GM18499 (cell line): ENCODE results near the gene MPP2.
"Not testable (repeated sequence)": the region's sequence is repeated elsewhere in the genome, so short reads cannot be mapped to it uniquely, and the experiment has no call there.

Experiments
- ATAC-seq: cut with Tn5 transposase; IDR thresholded peaks from one replicate; pipeline ENCODE4 v1.9.1; 2021; ENCODE audit warnings: moderate number of reproducible peaks; ENCODE audit not compliant: insufficient read depth, unreplicated experiment

The MPP2 gene

DNA sequence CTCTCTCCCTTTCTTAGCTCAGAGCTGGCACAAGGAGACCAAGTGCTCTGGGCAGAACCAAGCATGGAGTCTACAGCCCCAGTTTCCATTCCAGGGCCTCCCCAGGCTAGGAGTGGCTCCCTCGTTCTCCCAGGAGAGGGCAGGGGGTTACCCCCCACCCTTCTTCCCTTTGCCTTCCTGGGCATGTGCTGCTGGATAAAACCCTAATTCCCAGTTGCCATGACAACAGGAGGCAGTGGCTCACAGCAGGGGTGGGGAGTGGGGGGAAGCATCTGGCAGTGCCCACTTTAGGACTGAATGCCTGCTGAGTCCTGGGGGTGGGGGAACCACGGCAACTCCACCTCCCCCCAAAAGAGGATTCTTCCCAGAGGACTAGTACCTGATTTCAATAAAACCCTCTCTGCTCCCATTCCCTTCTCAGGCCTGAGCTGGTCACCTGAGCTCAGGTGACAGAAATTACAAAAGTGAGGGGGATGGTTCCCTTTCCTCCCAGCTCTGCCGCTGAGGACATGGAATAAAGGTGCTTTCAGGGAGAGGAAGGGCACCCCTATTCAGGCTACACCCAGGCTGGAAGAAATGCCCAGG lies 1.8 kb downstream of the MPP2 start:
- no peak for ATAC-seq

DNA sequence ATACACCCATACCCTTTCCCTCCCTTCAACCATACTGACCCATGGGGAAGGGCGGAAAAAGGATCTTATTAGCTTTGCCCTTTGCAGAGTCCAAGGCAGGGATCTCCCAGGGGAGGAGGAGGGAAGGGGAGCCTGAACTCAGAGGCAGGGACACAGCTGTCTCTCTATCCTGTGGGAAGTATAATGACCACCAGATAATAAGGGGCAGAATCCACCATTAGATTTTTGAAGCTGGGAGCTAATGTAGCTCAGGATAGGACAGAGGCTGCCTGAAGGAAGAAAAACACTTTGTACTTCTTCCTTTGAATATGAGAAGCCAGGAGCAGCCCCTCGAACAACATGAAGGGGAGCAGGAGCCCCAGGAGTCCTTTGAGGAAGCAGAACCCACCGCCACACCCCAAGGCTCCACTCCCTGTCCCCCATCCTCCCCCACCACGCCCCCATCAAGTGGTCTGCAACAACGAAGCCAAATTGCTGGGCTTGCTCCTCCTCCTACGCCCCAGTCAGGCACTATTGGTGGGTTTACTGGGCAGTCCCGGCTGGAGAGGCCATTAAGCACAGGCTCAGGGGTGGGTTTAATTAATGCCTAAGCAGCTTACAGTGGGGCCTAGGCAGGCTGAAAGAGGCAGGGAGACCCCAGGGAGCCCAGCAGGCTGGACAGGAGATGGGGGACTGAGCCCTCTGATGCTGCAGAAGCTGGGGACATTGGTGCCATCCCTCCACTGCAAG lies 5.3 kb downstream of the MPP2 start:
- ATAC-seq: no peak

DNA sequence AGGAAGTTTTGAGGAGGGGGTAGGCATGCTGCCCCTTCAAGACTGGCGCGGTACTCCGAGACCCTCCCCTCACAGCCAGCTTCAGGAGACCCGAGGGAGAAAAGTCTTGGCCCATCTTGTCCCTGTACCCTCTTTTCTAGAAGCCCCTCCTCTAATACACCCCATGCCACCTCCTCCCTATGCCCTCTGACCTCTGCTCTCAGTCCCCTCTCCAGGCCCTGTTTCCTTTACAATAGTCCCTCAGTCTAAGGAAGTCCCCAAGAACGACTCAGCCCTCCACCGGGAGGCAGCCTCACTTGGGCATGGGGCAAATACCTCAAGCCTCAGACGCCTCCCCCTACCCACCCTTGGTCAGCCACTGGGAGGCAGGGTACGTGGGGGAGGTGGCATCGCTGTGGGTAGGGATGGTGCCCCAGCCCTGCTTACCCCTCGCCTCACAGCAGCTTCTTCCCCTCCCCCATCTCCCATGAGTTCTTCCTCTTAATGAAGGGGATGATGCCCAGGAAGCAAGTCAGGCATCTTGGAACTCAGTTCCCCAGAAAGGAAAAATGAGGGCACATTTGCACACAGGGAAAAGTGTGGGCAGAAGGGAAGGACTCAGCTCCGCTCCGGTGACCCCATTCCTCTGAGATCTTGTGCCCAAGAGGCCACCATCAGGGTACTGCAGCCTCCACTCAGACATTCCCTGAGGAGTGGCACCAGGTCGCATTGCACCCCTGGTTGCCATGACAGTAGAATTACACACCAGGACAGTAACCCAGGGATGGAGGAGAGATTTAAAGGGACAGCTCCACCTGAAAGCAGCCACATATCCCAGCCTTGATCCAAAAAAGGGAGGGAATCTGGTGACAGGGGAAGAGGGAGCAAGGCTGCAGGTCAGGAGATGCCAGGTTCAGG lies 6.2 kb downstream of the MPP2 start:
- ATAC-seq: no peak

DNA sequence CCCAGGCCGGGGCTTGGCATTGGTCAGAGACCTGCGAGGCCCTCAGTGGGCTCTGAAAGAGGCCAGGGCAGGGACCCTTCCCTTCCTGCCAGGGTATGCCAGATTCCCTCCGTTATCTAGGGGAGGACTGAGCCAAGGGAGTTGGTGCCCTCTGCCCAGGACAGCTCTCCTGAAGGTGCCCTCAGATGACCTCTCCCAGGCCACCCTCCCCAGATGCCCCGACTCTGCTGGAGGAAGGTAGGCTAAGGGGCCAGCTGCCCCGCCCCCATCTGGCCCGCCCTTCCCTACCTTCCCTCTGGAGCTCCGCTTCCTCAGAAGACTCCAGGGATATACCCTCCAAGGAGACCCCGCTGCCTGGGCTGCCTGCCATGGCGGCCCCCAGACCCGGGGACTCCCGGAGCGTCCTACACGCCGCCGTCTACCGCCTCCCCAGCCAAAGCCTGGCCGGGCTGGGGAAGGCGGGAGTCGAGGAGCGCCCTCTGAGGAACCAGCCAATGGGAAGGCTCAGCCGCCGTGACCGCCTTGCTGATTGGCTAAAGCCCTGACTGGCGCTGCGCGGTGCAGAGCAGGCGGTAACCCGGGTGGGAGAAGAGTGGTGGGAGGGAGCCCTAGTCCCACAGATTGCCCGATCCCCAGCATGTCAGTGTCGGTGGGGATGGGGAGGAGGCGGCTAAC lies 7.0 kb downstream of the MPP2 start:
- ATAC-seq: no peak

DNA sequence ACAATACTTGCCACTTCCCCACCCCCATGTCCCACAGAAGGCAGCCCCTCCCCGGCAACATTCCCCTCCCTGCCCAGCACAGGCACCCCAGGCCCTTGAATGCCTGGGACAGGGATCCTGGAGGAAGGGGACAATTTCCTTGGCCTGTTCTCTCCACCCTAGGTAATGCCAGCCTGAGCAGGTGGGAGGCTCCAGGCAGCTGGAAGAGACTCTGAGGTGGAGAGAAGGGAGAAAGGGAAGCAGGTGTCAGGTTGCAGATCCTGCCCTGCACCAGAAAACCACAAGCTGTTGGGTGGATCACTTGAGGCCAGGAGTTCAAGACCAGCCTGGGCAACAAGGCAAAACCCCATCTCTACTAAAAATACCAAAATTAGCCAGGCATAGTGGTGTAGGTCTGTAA lies 8.9 kb downstream of the MPP2 start:
- ATAC-seq: no peak

DNA sequence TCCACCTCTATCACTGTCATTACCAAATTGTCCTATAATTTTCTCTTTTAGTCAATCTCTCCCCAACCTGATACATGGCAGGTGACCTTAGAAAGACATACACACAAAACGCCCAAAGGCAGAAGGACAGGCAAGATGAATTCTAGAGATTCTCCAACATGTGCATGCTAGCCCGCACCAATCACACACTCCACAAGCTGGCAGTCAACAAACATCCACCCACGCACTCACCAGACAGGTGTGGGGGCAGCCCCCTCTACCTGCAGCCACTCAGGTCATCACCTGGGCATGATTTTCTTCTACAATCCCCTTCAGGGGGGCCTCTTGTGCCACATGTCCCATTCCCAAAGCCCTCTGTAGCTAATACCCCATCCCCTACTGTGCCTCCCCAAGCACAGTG lies 9.5 kb downstream of the MPP2 start:
- ATAC-seq: no peak

DNA sequence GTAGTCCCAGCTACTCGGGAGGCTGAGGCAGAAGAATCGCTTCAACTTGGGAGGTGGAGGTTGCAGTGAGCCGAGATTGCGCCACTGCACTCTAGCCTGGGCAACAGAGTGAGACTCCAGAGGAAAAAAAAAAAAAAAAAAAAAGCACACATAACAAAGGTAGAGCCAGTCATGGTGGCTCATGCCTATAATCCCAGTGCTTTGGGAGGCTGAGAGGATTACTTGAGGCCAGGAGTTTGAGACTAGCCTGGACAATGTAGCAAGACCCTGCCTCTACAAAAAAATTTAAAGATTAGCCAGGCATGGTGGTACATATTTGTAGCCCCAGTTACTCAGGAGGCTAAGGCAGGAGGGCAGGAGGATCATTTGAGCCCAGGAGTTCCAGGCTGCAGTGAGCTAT lies 12.8 kb downstream of the MPP2 start:
- not testable (repeated sequence) for ATAC-seq

DNA sequence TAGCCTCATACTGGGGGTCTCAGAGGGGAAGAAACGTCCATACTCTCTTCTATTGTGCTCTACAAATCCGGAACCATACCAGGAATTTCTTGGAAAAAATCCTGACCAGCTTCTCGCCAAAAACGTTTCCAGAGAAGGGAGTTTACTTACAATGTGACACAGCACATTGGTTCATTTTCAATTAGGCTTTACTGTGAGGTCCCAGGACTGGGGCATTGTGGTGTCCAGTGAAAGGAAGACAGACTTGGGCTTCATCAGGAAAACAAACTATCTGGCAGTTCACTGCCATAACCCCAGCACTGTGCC lies 14.7 kb downstream of the MPP2 start:
- ATAC-seq: no peak

DNA sequence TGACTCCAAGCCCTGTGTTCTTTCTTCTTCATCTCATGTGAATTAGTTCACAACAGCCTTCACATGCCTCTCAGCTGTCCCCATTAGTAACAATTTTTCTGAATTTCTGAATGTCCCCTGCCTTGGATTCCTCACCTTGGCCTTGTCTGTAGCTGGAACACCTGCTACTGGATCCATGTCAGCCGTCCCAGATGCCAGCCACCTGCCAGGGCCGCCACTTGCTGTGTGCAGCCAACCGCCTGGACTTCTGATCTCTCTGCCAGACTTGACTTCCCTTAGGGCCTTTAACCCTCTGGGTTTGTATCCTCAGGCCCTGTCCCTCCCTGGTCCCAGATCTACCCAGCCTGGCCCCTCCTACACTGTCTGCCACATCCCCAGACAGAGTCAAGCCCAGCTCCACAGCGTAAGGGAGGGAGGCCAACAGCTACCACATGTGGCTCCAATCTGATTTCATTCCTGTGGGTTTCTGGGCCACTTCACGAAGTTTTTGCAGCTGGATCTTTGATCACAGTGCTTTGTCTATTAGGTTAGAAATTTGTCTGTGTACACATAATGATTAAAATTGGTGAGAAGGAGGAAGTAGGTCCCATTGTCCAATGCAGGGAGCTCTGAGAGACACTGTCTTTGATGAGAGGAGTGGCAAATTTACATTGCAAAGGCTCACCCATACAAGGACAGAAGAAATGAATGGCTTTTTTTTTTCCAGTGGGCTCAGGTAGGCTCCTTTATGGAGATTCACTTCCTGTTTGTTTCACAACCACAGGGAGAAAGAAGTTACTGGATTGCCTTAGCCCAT lies 15.3 kb downstream of the MPP2 start:
- ATAC-seq: no peak

DNA sequence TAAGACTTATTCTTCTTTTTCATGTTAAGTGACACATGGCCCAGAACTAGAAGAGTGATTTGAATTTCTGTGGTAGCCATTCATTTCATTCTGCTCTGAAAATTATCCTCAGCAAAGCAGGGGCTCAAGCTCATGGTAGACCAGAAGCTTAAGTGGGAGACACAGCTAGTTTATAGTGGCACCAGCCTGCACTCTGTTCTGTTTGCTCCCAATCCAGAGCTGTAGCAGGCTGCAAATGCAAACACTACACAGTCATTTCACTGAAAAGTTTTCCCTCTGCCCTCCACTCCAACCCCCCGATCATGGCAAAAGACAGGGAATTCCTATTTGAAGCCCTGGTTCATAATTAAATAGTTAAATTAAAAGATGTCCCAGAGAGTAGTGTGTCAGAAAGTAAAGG lies 17.1 kb downstream of the MPP2 start:
- ATAC-seq: no peak

DNA sequence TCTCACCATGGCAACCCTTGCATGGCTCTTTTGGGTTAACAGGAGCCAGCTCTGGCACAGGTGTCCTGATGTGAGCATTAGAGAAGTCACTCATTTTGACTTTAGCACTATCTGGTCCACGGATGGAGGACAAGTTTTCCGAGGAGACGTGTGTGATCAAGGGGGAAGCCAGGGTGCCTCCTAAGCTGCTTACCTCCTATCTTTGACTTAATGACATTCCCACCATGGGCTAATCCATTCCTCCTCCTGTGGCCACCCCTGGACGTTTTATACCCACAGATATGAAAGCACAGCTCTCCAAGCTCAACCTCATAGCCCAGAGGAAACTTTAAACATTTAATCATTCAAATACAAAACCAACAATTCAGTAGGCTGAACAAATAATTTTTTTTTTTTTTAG lies 18.8 kb downstream of the MPP2 start:
- ATAC-seq: no peak

DNA sequence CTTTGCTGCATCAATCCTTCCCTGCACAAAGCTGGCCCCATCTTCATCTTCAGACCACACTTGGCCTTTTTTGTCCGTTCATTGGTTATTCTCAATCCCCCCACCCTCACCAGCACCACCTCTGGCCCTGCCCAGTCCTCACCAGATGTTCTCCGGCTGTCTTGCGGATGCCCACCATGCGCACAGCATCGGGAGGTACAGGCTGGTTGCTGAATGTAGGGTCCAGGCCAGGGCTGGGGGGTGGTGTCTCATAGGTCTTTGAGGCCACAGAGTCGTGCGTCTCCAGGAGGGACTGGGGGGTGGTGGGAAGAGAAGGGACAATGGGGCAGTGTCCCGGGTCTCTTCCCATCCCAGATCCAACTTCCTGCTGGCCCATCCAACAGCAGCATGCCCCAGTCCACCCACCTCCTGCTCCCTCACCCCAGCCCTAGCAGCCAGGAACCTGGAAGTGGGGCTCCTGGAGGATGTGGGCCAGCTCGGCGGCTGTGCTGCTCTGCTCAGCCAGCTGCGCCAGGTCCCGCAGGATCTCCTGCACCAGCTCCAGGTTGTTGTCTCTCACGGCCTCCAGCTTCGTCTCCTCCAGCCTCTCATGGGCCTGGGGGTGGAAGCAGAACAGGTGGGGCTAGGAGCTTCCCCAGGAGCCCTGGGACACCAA lies 24.4 kb downstream of the MPP2 start:
- ATAC-seq: no peak

DNA sequence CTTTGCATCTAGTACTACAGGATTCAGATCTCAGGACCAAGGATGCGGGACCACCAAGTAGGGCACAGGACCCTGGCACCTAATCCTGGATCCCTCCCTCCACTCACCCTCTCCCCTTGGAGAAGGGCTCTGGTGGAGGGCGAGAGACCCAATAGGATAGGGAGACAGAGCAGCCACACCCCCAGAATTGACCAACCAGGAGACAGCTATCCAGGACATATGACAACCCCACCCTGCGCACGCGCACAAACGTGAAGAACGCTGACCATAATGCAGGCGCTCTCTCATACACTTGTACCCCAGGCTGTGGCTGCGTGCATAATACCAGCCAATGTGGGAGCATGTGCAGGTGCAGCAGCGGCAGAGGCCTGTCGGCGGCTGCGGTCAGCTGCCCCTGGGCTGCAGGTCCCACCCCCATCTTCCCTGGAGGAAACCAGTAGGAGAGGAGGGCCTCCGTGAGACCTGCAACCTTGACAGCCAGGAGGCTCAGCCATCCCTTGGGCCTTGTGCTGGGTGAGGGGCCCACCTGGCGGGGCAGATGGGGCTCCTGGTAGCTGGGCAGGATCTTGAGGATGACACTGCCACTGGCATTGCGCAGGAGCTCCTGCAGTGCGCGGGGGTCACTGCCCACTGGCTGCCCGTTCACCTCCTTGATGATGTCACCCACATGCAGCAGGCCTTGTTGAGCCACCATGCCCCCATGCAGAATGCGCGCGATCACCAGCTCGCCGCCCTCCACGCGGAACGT lies 25.4 kb downstream of the MPP2 start:
- ATAC-seq: no peak

DNA sequence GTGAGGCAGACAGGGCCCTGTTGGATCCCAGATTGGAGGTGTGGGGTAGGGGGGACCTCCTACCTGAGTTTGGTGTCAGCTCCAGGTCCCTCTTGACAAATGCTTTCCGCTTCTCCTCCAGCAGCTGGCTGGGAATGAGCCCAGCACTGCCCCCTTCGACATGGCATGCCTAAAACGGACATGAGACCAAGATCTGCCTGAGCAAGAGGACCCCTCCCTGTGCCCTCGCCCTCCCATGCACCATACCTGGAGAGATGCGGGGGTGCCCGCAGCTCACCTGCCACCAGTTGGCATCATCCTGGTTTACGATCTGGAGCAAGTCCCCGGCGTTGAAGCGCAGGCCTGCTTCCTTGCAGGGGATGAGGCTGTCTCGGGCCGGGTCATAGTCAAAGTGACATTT lies 26.2 kb downstream of the MPP2 start:
- ATAC-seq: no peak

DNA sequence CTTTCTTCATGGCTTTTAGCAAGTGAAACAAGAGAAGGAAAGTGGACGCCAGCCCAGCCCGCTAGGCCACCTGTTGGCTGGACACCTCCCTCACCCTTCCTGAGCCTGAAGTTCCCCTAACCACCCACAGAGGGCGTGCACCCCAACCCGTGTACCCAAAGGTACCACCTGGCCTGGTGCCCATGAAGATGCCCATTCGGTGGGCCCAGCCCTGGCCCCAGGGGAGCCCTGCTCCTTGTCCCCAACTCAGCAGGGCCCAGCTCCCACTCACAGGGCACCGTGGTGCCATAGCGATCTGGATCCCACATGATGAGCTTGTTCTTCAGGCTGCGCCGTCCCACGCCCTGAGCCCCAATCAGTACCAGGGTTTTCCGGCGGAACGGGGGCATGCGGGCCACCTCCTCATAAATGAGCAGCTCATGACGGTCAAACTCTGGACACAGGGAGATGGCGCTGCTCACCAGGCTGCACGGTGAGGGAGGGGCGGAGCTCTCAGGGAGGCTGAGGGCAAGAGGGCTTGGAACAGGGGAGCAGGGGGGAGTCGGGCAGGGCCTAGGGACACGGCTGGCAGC lies 26.8 kb downstream of the MPP2 start:
- no peak for ATAC-seq

DNA sequence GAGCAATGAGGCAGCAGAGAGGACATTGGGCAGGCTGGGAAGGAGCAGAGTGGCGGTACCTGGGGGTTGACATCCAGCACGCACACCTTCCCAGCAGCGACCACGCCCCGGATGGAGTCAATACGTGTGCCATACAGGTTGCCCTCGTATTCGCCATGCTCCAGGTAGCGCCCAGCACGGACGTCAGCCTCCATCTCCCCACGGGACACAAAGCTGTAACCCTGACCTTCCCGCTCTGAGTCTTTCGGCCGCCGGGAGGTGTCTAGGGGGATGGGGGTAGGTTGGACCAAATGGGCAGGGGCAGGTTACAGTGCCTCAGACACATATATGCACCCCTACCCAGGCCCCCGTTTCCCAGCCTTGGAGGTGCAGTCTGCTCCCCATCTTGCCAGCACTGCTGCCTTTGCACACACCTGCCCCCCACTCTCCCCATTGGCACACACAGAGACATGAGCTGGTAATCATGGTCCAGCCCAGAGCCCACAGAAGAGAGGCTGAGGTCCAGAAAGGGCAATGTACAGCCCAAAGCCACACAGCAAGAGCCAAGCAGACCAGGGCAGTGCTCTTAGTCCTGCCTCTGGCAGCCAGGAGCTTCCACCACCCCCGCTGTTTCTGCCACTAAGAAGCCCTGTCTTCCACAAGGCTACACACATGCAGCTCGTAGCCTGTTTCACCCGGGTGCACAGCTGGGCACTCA lies 27.5 kb downstream of the MPP2 start:
- no peak for ATAC-seq

DNA sequence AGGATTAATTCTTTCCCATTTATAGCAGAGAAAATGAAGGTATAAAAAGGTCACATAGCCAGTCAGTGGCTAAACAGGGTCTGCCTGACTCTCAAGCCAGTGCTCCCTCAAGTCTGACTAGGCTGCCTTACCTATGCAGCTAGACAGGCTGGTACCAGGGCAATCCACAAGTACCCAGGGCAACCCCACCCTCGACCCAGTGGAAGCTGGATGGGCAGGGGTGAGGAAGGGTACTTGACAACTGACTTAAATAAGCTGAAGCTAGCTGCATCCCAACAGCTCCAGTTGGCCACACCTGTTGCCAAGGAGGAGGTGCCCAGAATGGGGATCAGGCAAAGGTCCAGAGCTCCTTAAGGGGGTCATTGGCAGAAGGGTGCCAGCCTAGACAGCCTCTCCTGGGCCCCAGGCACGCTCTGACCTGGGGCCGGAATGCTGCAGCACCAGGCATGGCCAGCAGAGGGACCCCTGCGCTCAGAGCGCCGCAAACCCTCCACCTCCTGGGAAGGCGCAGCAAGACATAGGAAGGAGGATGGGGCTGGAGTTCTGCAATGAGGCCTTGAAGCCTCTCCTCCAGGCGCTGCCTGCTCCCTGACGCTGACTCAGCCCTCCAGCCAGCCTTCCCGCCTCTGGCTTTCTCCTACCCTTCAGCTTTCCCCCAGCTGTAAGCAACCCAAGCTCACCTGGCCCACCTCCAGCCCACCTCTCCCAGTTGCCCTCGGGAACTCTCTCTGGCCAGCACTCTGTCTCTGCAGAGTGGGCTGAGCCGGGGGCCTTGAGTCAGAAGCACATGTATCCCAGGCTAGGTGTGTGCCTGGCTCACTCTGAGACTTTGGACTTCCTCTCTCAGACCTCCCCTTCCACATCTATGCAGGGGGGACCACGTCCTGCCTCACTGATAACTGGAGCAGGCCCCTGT lies 28.8 kb downstream of the MPP2 start:
- ATAC-seq: no peak
